CD4-positive, alpha-beta T cell treated with Interferon alpha-2 for 1 hour (primary cell): ENCODE data around the gene HSD17B8.

Experiments
- DNase-seq, 2 donors: peaks; one replicate each; pipeline ENCODE4 v3.0.0-alpha.2; 2020 to 2022

HSD17B8 gene

DNA sequence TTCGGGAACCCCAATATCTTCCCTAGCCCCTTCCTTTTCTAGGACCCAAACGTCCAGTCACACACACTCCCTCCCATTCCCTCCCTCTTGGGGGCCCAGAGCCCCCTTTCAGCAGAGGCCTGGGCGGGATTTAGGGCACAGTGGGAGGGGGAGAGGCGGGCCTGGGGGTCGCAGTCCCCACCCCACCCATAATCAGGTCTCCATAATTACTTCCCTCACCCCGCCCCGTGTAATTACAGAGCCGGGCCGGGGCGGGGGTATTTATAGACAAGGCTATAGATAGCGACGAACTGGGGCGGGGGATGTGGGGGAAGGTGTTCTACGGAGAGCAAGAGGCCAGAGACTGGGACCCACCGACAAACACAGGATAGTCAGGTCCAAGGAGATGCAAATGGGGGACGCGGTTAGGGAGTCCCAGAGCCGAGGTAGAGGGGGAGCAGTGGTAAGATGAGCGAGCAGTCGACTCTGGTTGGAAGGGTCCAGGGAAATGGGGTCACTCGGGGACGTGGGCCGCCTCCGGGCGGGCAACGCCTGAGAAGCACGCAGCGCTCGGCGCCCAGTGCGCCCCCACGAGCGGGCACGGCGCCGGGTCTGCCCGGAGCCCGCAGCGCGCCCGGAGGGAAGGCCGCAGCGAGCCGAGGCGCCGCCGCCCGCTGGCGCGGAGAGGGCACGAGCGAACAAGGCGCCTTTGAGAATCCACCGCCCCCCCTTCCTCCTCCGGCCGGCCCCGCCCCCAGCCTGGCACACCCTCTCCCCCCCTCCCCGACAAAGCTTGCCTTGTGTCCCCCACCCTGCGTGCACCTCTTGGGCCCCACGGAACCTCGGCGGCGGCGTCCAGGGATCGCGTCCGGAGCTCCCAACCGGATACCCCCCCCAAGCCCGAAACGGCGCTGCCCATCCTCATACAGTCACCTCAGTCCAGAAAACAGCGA lies 11.5 kb upstream of the HSD17B8 start:
- peak in 1 of 2 donors; percentile 34 for DNase-seq

- no peak for DNase-seq
Measured at GRCh38 chr6:33193619-33194018, 10.8 kb upstream of the HSD17B8 start.

GRCh38 chr6:33194431-33194979 lies 9.9 kb upstream of the HSD17B8 start:
- no peak for DNase-seq

DNA sequence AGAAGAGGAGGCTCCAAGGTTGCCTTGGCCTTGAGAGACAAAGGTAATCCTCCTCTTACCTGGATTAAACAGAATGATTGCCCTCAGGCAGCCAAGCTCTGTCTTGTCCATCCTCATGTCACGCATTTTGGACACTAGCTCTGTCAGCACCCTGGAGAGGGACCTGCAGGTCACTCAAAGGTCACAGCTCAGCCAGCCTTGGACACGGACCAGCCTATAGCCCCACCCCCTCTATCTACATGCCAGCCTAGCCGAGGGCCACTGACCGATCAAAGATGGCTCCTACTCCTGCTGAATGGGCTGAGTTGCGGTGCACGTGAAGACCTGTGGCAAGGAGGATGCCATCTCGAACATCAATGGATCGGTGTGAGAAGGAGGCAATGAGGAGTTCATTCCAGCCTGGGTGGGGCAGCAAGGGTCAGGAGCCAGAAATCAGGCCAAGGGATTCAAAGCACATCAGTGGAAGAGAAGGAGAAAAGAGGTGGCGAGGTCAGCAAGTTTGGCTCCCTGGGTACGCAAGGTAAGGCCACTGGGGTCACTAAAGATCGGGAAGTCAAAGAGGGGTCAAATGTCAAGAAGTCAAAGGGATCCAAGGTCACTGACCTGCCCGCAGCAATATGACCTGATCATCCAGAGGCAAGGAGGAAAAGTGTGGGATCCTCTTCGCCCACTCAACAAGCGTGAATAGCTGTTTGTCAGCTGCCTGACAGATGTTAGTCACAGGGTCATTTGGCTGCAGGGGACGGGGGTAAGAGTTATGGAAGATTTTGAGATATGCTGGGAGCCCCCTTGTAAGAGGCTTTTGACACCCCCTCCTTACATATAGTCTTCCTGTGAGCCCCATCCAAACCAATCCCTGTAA lies 8.9 kb upstream of the HSD17B8 start:
- no peak for DNase-seq

DNA sequence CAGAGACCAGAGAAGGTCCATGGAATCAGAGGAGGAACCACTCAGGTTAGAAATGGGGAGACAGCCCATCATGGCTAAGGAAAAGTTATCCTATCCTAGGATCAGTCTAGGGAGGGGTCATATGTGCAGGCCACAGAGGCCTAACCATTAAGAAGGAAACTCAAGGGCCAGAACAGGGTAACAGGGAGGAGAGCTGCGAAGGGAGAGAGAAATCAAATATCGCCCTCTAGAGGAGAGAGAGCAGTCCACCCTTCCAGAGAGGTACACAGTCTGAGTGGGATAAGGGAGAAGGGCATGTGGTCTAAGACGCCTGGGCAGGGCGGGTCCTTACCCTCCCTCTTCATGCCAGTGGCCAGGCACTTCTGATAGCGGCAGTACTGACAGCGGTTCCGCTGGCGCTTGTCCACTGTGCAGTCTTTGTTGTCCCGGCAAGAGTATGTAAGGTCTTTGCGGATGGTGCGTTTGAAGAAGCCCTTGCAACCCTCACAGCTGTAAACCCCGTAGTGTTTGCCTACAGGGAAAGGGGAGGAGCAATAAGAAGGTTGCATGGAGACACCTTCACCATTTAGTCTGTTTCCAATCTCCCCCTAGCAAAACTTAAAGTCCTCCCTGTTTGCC lies 6.9 kb upstream of the HSD17B8 start:
- peak; percentile 39 to 72 for DNase-seq

- no peak for DNase-seq
Measured at GRCh38 chr6:33198159-33198852, 6.1 kb upstream of the HSD17B8 start.

DNA sequence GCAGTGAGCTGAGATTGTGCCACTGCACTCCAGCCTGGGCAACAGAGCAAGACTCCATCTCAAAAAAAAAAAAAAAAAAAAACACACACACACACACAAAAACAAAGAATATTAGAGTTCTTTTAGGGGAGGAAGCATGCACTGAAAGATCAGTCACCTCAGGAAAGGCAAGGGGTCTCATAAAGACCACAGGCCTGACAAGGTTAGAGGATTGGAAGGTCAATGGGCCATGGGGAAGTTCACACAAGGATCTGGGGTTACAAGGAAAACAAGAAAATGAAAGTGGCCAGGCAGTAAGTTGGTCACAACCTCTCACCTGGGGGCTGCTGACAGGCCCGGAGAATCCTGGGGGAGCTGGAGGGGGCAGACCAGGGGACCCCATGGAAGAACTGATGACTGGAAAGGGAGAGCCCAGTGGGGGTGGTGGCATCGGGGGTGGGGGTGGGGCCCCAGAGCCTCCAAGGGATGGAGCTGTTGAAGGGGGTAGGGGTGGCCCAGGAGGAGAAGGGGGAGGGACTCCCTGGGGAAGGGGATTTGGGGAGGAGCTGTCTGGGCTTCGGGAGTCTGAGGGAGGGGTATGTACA lies 5.5 kb upstream of the HSD17B8 start:
- no peak for DNase-seq

GRCh38 chr6:33199687-33200218 lies 4.7 kb upstream of the HSD17B8 start:
- peak; percentile 70 to 78 for DNase-seq

- peak; percentile 99 to 100 for DNase-seq
Measured at GRCh38 chr6:33200219-33201146, 4.0 kb upstream of the HSD17B8 start, which contains the start of the genes RXRB and SLC39A7. Gene RXRB, minus strand, starts transcription at chr6:33200665. Its CDS starts 189 bp downstream, at chr6:33200476. Gene SLC39A7, plus strand, starts transcription at chr6:33200867. Its CDS starts 379 bp downstream, at chr6:33201246.

GRCh38 chr6:33201147-33201545 lies 3.3 kb upstream of the HSD17B8 start:
- DNase-seq, result no peak

DNA sequence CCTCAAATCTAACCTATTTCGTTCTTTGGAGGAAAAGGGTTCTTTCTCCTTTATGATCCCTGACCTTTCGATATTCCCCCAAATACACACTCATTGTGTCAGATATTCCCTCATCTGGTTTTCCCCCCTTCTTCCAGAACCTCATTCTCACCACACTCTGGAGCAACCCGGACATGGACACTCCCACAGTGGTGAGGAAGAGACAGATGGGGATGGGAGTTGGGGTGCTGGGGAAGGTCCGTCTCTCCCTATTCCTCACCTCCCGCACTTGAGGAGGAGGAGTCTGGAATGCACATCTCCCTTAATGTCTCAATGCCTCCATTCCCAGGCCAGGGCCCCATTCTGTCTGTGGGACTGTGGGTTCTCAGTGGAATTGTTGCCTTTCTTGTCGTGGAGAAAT lies 2.5 kb upstream of the HSD17B8 start:
- no peak for DNase-seq

DNA sequence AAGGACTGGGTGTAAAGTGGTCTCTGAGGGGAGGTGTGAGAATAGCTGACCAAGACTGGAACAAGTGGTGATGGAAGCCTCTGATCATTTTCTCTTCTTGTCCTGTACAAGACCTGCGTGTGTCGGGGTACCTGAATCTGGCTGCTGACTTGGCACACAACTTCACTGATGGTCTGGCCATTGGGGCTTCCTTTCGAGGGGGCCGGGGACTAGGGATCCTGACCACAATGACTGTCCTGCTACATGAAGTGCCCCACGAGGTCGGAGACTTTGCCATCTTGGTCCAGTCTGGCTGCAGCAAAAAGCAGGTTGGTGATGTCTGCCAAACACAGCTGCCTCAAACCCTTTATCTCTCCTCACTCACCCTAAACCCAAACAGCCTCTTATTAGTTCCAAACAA lies 1.7 kb upstream of the HSD17B8 start:
- no peak for DNase-seq

DNA sequence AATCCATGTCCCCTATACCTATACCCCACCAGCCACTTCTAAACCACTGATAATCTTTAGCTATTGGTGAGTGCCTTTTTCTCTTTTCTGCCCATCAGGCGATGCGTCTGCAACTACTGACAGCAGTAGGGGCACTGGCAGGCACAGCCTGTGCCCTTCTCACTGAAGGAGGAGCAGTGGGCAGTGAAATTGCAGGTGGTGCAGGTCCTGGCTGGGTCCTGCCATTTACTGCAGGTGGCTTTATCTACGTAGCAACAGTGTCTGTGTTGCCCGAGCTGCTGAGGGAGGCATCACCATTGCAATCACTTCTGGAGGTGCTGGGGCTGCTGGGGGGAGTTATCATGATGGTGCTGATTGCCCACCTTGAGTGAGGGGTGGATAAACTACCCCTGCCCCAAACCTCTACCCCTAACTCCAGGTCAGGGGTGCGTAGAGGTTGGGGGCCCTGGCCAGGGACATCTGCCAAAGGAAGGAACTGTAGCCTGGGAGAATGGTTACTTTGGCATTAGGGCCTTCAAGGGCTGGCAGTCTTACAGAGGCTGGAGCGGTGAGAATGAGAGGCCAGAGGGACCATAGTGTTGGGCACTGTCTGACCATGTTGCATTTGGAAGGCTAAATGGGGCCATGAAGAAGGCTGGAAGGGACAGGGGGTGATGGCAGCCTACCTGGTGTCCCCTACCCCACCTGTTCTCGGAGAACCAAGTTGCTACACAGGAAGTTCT lies 851 bp upstream of the HSD17B8 start:
- no peak for DNase-seq

GRCh38 chr6:33204165-33204414 lies 365 bp upstream of the HSD17B8 start:
- DNase-seq, result no peak

DNA sequence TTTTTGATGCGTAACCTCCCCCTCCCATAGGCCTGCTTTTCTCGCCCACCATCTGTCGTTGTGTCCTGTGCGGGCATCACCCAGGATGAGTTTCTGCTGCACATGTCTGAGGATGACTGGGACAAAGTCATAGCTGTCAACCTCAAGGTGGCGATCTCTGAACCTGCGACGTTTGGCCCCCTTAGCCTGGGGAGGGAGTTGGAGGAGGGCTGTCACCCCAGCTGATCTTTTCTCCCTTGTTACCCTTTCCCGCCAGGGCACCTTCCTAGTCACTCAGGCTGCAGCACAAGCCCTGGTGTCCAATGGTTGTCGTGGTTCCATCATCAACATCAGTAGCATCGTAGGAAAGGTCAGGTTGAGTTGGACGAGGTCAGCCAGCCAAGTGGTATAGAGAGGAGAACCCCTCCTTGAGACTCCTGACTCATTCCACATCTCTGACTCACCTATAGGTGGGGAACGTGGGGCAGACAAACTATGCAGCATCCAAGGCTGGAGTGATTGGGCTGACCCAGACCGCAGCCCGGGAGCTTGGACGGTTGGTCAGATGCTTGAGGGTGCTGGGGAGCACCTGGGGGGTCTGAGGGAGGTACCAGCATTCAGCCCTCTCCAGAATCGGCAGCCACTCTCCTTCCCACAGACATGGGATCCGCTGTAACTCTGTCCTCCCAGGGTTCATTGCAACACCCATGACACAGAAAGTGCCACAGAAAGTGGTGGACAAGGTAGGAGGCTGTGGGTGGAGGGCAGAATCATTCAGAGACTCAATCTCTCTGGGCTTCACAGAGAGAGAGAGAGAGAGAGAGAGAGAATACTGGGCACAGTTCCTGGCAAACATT lies 954 bp downstream of the HSD17B8 start:
- DNase-seq, result no peak

DNA sequence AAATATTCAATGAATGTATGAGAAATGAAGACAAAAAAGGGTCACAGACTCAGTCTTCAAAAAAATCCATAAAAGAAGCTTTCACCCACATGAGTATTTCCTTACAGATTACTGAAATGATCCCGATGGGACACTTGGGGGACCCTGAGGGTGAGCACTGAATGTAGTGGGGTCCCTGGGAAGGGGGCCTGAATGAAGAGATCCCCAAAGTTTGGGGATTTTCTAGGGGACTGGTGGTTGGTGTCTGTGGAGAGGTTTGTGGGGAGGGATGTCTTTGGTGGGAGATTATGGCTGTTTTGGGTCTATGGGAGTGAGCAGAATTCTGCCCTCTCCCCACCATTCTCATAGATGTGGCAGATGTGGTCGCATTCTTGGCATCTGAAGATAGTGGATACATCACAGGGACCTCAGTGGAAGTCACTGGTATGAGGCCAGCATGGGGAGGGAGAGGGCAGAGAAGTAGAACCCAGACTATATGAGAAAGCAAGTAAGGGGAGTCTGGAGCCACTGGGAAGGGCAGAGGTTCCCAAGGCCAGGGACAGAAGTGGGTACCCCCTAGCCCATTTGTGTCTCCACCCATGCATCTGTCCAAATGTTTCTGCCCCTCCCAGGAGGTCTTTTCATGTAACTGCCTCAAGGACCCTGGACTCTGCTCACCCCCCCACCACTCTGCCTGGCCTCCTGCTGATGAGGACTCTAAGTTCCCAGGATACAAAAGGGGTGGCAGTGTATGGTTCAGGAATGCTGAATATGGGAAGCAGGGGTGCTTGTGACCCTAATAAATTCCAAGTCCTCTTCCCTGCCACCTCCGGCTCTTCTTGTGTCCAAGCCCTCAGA lies 1.8 kb downstream of the HSD17B8 start:
- DNase-seq, result no peak

DNA sequence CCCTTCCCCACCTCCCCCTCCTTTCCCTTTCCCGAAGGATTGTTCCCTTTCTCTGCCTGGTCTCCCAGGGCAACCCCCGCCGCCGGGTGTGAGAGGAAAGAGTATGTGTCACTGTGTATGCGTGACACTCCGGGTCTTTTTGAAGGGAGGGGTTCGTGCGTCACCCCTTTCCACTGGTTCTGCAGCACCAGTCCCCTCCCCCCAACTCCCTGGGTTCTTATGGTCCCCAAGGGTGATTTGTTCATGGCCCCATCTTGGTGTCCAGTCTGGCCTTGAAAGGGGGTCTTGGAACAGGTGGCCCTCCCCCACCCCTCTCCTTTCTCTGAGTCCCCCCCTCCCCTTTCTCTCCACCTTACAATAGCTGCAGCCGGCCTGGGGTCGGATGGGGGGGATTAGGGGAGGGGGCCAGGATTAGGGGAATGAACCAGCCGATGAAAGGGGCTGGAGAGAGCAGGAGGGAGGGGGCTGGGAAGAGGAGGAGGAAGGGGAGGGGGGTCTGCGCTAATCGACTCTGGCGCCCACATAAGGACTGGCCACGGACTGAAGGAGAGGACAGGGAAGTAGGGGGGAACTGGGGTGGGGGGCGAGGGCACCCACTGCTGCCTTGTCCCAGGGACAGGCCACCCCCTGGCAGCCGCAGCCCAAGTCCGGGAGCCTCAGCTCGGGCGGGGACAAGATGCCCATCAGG lies 2.6 kb downstream of the HSD17B8 start:
- DNase-seq, result no peak
